ENCODE measurements around the gene CAPZA2.

The CAPZA2 gene

GRCh38 chr7:116862951-116863670 lies 724 bp downstream of the CAPZA2 start:
- DNase-seq = no peak

GRCh38 chr7:116863936-116864500 lies 1.6 kb downstream of the CAPZA2 start:
- DNase-seq = no peak

DNA sequence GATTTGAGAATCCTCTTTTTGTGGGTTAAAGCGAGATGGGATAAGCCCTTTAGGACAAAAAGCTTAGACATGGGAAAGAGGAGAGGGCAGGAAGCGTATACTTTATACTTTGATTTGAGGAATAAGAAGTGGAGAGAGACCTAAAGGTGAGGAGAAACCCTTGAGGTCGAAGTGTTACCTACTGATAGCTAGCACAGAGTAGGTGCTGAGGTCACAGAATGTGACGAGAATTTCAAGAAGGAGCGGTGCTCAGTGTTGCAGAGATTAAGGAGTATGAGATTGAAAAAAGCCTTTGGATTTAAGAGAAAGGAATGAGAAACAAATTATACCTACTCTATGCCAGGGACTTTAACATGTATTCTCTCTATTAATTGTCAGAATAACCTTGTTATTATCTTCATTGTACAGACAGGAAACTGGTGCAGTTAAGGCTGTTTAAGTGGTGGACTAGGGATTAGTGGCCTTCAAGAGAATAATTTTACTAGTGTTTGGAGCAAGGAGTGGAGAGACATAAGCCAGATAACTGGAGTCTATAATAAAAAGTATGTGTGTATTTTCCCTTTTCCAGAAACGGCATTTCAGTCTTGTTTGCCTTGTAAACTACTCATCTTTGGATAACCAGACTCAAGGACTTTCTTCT lies 8.8 kb downstream of the CAPZA2 start:
- no peak for DNase-seq

GRCh38 chr7:116872026-116872425 lies 9.6 kb downstream of the CAPZA2 start:
- DNase-seq = no peak

GRCh38 chr7:116873619-116874018 lies 11.2 kb downstream of the CAPZA2 start:
- no peak for DNase-seq

DNA sequence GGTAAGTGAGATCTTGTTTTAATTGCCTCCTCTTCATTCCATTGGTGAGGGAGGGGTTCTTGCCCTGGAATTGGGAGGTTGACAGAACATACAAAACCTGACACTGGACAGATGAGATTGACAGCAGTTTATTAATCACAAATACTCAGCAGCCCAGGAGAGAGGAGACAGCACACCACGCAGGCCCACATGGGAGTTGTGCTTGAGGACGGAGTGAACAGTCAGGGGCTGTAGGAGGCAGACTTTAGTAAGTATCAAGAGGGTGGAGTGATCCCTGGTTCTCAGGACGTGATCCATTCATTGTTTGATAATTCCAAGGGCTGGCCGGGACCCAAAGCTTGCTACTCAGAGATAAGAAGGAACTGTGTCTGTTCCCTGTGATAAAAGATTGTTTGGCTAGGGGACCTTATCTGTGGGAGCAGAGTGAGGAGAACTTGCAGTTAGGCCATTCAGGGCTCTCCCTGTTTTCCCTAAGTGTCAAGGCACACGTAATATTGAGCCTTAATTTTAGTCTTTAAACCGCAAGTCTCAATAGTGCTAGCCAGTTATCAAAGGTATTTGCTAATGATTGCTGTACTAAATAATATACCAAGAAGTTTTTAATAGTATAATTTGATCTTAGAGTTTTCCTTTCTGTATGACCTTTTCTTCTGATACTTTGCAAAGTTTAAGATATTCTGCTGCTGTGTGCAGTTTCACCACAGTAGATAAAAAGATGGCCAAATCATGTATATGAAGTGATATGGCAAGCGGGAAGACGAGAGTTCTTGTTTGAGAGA lies 14.5 kb downstream of the CAPZA2 start:
- no peak for DNase-seq

GRCh38 chr7:116877443-116878217 lies 15.2 kb downstream of the CAPZA2 start:
- no peak for DNase-seq

DNA sequence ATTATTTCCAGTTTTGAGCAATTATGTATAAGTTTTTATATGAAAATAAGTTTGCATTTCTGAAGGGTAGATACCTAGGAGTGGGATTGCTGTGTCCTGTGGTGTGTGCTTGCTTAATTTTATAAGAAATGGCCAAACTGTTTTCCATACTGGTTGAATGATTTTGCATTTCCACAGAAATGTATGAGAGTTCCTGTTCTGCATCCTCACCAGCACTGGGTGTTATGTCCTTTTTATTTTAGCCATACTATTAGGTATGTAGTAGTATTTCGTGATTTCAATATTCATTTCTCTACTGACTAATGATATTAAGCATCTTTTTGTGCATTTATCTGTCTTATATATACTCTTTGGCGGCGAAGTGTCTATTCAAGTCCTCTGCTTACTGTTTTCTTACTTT lies 22.3 kb downstream of the CAPZA2 start:
- no peak for DNase-seq

DNA sequence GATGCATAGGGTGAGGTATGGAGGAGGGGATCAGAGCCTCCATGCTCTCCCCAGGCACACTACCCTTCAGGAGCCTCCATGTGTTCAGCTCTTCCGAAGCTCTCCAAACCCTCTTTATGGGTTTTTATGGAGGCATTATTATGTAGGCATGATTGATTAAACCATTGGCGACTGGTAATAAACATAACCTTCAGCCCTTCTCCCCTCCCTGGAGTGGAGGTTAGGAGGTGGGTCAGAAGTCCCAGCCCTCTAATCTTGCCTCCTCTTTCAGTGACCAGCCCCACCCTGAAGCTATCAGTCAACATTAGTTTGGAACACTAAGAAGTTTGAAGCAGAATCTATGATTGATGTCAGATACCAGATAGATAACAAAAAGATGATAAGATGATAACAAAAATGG lies 23.3 kb downstream of the CAPZA2 start:
- DNase-seq = no peak

DNA sequence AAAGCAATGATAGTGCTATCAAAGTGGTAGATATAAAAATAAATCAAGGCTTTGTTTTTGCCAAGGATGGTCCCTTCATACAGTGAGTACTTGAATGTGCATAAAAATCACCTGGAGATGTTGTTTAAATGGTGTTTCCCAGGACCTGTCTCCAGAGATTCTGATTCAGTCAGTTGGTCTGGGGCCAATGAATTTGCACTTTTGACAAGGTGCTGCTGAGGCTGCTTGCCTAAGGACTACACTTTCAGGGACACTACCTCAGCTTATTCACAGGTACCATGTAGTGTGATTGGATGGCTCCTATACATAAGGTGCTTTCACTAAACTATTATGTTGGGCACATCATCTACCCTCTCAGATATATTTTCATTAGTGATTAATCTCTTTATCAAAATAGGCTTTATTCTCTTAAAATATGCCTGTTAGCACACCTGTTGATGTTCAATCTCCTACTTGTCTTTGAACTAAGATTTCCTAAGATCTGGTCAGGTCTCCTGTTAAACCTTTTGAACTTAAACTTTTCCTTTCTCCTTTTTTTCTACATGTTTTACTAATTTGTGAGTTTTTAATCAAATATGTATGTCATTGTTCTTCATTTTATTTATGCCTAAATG lies 24.3 kb downstream of the CAPZA2 start:
- no peak for DNase-seq

DNA sequence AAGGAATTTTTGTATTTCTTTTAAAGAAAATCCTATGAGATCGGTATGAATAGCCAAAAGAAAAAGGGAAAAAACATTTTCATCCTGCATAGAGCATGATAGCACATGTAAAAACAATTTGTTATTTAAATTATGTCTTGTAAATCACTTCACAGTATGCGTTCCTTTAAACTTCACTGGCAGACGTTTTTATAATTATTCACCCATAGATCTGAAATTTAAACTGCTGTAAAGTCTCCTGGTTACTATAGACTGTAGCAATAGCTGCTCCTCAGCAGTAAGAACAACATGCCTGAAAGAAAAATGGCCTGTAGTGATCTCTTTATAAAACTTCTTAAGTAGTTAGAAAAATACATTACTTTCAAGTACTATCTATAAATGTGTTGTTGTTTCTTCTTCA lies 26.5 kb downstream of the CAPZA2 start:
- no peak for DNase-seq

DNA sequence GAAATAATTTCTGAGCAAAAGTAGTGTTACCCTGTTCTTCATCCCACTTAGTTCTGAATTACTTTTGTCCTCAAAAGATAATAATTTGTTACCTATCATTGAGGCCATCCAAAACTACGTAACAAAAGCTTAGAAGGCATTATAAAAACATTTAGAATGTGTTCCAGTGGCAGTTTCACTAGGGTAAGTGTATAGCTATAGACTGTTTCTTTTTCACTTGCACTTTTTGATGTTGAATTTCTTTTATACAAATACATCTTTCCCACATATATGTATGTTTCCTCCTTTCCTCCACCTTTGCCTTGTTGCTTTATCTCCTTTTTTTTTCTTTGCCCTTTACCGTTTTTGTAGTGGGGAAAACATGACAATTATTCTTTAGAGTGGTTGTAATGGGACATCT lies 33.5 kb downstream of the CAPZA2 start:
- no peak for DNase-seq

DNA sequence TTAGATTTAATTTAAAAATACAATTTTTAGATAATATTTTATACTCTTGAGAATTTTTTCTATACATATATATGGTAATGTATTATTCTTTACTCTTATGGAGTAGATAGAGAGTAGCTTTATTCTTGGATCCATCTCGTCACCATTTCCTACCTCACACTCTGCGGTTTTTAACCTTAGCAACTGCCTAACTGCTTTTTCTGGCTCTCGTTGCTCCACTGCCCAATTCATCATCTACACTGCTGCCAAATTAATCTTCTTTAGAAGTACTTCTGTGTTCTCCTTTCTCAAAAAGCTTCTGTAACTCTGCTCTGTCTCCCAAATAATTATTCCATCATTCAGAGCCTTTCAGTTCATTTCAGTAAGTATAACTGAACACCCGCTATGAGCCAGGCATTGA lies 35.3 kb downstream of the CAPZA2 start:
- DNase-seq = no peak

- DNase-seq = no peak
These were observed 36.9 kb downstream of the CAPZA2 start for GRCh38 chr7:116899308-116899707.

- no peak for DNase-seq
These were observed 38.8 kb downstream of the CAPZA2 start for GRCh38 chr7:116901143-116901542.

DNA sequence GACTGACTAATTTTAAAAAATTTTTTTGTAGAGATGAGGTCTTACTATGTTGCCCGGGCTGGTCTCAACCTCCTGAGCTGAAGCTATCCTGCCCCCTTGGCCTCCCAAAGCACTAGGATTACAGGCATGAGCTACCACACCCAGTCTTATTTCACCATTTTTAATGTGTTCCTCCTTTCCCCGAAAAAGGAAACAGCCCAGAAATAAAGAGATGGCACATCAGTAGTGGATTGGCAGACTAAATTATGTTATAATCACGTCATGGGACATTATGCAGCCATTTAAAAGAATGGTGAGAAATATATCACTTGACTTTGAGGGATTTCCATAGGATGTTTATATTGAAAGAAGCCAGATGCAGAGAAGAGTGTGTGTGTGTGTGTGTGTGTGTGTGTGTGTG lies 40.5 kb downstream of the CAPZA2 start:
- DNase-seq = no peak

GRCh38 chr7:116906391-116906790 lies 44.0 kb downstream of the CAPZA2 start:
- DNase-seq = no peak

DNA sequence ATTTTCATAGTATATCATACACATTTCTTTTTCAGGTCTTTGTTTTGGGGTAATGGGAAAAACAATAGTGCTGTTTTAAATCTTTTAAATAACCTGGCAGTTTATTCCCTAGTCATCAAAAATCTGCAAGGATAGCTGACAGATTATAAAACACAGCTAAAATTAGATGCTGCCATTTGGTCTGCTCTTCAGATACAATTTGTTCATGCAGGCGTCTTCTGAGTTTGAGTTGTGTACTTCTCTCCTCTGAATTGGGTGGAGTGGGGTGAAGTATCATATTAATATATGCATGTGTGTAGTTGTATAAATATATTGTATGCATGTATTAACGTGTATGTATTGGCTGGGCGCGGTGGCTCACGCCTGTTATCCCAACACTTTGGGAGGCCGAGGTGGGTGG lies 48.0 kb downstream of the CAPZA2 start:
- DNase-seq = no peak

DNA sequence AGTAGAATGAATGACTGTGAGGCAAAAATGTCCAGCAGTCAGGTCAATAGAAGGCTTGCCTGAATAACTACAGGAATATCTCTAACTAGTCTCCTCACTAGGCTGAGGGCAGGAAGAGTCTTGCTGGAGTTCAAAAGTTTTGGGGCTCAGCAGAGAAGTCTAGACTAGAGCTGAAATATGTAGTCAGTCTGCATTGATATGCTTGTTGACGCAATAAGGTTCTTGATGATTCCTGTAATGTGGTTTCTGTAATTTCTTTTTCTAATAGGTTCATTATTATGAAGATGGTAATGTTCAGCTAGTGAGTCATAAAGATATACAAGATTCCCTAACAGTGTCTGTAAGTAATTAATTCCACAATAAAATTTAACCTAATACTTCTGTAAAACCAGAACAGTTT lies 49.4 kb downstream of the CAPZA2 start:
- no peak for DNase-seq

DNA sequence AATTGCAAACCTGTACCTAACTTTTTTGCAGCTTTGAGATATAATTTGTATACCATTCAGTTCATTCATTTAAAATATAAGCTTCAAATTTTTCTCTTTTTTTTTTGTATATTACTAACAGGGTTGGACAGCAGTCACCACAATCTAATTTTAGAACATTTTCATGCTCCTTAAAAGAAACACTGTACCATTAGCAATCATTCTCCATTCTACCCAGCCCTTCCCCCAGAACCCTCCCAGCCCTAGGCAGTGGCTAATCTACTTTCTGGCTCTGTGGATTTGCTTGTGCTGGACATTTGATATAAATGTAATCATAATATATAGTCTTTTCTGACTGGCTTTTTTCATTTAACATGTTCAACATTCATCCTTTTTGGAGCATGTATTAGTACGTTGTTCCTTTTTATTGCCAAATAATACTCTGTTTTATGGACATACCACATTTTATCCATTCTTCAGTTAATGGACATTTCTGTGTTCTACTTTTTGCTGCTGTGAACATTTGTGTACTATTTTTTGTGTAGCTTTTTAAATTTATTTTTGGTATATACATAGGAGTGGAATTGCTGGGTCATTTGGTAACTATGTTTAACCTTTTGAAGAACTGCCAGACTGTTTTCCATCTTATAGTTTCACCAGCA lies 50.0 kb downstream of the CAPZA2 start:
- DNase-seq = no peak

GRCh38 chr7:116918704-116919103 lies 56.3 kb downstream of the CAPZA2 start:
- DNase-seq = no peak

DNA sequence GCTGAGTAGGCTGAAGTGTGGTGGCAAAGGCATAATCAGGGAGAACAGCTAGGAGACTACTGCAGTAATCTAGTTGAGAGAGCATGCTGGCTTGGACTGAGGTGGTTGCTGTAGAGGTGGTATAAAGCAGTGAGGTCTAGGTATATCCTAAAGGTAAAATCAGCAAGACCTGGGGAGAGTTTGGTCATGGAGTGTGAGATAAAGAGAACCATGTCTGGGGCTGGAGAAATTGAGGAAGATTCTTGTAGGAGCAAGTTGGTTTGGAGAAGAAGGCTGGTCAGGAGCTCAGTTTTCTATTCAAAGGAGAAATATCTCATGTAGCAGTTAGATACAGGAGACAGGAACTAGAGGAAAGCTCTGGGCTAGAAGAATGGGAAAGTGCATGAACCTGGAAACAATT lies 58.0 kb downstream of the CAPZA2 start:
- DNase-seq = no peak
